ENCODE measurements around the gene FOXP1. TPM values are rescaled to one million over a fixed set of nuclear protein-coding genes. Genes with fewer than 3 reads are reported as not detected.

Gene FOXP1
- total and polyA plus RNA-seq, 12 donors, result 4.8 to 56.0 (median 43.8) TPM

DNA sequence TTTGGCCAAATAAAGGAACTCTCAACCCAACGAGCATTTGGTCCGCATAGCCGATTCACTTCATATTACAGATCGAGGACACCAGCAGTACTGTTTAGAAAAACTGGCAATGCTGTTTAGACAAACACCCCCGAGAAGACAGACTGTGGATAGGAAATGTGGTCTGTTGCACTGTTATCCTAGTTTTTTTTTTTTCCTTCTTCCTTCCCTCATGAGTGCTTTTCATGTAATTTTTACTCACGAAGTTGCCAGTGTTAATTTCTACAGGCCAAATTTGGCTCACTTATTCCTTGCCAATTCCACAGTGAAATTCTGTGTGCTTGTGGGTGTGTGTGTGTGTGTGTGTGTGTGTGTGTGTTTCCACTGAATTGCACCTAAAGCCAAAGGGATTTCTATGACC lies 165.7 kb downstream of the FOXP1 start:
- TF ChIP-seq, protein P1, sequence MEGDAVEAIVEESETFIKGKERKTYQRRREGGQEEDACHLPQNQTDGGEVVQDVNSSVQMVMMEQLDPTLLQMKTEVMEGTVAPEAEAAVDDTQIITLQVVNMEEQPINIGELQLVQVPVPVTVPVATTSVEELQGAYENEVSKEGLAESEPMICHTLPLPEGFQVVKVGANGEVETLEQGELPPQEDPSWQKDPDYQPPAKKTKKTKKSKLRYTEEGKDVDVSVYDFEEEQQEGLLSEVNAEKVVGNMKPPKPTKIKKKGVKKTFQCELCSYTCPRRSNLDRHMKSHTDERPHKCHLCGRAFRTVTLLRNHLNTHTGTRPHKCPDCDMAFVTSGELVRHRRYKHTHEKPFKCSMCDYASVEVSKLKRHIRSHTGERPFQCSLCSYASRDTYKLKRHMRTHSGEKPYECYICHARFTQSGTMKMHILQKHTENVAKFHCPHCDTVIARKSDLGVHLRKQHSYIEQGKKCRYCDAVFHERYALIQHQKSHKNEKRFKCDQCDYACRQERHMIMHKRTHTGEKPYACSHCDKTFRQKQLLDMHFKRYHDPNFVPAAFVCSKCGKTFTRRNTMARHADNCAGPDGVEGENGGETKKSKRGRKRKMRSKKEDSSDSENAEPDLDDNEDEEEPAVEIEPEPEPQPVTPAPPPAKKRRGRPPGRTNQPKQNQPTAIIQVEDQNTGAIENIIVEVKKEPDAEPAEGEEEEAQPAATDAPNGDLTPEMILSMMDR (IDR thresholded peaks at IDR 0.05), result no peak
- 66 to 77% methylated on average over 6 of the region's 6 CpGs for WGBS, 2 donors
- no peaks in the 10 kb centered on the region for H3K36me3 ChIP-seq
- no peak for ATAC-seq
- no peaks in the 10 kb centered on the region for H3K9me3 ChIP-seq
- DNase-seq, result no peak
- intact Hi-C loops (cut with DNase I), result no loop called here
- H3K27me3 ChIP-seq, result no peaks in the 10 kb centered on the region
- no peak overlapping the region for H3K4me3 ChIP-seq
- H3K27ac ChIP-seq, result no peak overlapping the region
- peaks cover 0 to 31% (median 8%) of the 10 kb centered on the region in 9 donors for H3K4me1 ChIP-seq

DNA sequence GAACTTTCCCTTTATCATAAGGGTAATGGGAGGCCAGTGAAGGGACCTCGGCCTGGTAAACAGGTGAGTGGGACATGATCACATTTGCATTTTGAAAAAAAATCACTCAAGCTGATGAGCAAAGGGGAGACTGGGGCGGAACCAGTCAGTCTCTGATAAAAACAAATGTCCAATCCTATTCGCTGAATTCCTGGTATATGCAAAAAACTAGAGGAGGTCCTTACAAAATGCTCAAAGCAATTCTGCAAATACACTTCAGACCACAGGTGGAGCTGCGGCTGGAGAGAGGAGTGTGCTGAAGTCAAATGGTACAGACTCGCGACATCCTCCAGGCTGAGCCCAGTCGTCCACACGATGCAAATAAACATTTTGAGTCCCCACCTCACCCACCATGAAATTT lies 166.7 kb downstream of the FOXP1 start:
- peaks cover 0 to 22% (median 4%) of the 10 kb centered on the region in 9 donors for H3K4me1 ChIP-seq
- TF ChIP-seq, protein P1 (IDR thresholded peaks at IDR 0.05), result no peak
- no peaks in the 10 kb centered on the region for H3K9me3 ChIP-seq
- intact Hi-C loops (cut with DNase I), result no loop called here
- DNase-seq, result no peak
- no peak overlapping the region for H3K27ac ChIP-seq
- 89 to 92% methylated on average over 8 of the region's 8 CpGs for WGBS, 2 donors
- H3K36me3 ChIP-seq, result no peaks in the 10 kb centered on the region
- no peaks in the 10 kb centered on the region for H3K27me3 ChIP-seq
- ATAC-seq, result no peak
- no peak overlapping the region for H3K4me3 ChIP-seq

- H3K4me1 ChIP-seq, result peaks cover 0 to 16% (median 4%) of the 10 kb centered on the region in 9 donors
- H3K9me3 ChIP-seq, result no peaks in the 10 kb centered on the region
- 97 to 100% methylated on average over 2 of the region's 2 CpGs for WGBS, 2 donors
- H3K36me3 ChIP-seq, result no peaks in the 10 kb centered on the region
- H3K27me3 ChIP-seq, result no peaks in the 10 kb centered on the region
- no peak for DNase-seq
- TF ChIP-seq, protein P1 (IDR thresholded peaks at IDR 0.05), result no peak
- H3K4me3 ChIP-seq, result no peak overlapping the region
- intact Hi-C loops (cut with DNase I), result no loop called here
- peak overlapping the region in 1 of 10 donors; percentile 26 for H3K27ac ChIP-seq
- no peak for ATAC-seq
These were observed 167.8 kb downstream of the FOXP1 start for GRCh38 chr3:71415681-71416122.

DNA sequence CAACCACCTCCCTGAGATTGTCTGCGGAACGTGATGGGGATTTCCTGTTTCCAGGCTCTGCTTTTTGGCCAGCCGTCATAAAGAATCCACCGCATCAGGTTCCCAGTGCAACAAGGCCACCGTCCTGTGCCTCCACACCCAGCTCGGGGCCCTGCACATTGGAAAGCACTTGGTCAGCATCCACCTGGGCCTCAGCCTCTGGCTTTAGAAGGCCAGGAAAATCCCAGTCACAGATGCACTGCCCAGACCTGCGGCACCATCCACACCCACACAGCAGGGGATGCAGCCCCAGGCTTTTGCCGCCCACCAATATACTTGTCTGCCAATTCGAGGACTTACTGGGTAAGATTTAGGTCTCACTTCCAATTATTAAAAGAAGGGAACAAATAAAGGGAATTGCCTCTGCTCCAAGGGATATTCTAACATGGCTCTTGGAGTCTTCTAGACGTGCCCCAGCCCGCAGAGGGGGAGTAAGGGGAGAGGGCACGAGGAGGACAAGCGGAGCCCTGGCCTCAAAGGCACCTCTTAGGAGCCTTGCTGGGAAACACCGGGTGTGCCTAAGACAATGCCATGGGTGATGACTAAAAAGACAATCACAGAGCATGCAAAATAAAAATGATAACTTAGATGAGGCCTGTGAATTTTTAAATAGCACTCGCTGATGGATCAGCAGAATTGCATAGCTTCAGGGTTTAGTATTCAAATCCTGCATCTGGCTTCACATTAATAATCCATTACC lies 169.2 kb downstream of the FOXP1 start:
- TF ChIP-seq, protein P1 (IDR thresholded peaks at IDR 0.05), result no peak
- peak in 1 of 8 donors; percentile 30 for ATAC-seq
- H3K27me3 ChIP-seq, result no peaks in the 10 kb centered on the region

More for the DNA sequence above, 169.2 kb downstream of the FOXP1 start:
- Histone ChIP-seq H3K4me3 (no peak overlapping the region), H3K4me1 (peaks cover 0 to 16% (median 4%) of the 10 kb centered on the region in 9 donors), H3K9me3 (no peaks in the 10 kb centered on the region), H3K36me3 (no peaks in the 10 kb centered on the region), H3K27ac (no peak overlapping the region)
- no peak for DNase-seq
- 81 to 85% methylated on average over 15 of the region's 15 CpGs for WGBS, 2 donors
- intact Hi-C loops (cut with DNase I), result no loop called here

All from heart right ventricle (tissue), 16 donors.